Activated T-cell treated with anti-CD3 and anti-CD28 coated beads for 24 hours (primary cell): Measurements from ENCODE around the gene TAAR6.
"Not testable (repeated sequence)": the region's sequence is repeated elsewhere in the genome, so short reads cannot be mapped to it uniquely, and the experiment has no call there.

Source experiments
- DNase-seq: peaks from one replicate; pipeline ENCODE4 v3.0.0-alpha.2; 2020; ENCODE audit warnings: low read depth

TAAR6 gene, protein sequence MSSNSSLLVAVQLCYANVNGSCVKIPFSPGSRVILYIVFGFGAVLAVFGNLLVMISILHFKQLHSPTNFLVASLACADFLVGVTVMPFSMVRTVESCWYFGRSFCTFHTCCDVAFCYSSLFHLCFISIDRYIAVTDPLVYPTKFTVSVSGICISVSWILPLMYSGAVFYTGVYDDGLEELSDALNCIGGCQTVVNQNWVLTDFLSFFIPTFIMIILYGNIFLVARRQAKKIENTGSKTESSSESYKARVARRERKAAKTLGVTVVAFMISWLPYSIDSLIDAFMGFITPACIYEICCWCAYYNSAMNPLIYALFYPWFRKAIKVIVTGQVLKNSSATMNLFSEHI

DNA sequence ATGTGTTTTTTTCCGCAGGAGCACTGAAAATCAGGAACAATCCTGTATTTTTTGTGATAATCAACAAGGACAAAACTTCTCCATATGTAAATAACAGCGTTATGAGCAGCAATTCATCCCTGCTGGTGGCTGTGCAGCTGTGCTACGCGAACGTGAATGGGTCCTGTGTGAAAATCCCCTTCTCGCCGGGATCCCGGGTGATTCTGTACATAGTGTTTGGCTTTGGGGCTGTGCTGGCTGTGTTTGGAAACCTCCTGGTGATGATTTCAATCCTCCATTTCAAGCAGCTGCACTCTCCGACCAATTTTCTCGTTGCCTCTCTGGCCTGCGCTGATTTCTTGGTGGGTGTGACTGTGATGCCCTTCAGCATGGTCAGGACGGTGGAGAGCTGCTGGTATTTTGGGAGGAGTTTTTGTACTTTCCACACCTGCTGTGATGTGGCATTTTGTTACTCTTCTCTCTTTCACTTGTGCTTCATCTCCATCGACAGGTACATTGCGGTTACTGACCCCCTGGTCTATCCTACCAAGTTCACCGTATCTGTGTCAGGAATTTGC is at the start of gene TAAR6:
Gene TAAR6 (plus strand): TSS at position 102 of the 557 bp plus-strand sequence. CDS start 0 bp downstream, at position 102.
- no peak for DNase-seq

DNA sequence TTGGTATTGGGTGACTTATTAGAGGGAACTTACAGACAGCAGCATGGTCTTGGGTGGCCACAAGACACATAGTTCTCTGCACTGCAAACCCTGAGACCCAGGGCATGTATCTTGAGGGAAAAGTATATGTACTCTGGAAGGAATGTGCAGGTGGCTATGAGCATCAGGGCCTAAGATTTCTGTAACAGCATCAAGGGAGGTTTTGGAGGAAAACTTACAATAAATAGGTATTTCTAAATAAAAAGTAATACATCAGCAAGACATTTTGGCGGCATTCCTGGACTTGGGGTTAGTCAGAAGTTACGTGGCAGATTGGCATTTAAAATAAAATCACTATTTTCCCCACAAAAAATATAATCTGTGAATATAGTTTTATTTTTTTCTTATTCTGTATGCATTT is 49.2 kb upstream of the TAAR6 start:
- DNase-seq, result no peak

GRCh38 chr6:132524646-132525045 is 45.5 kb upstream of the TAAR6 start:
- no peak for DNase-seq

GRCh38 chr6:132525866-132526265 is 44.3 kb upstream of the TAAR6 start:
- DNase-seq, result no peak

DNA sequence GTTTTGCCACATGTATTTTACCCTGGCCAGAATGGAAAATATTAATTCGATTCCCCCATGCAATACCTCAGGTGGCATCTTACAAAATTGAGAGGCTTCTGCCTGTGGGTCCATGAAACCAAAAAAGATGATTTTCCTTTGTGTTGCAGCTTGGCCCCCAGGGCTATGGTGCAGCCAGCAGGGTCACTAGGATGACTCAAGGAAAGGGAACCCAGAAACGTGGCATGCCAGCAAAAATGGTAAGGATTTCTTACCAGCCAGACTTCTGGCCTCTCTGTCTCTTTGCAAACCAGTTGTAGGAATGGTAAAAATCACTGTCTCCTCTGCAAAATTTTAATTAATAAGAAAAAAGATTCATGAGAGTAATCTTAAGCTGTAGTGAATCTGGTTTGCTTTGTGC is 43.7 kb upstream of the TAAR6 start:
- DNase-seq, result no peak

GRCh38 chr6:132527791-132528190 is 42.3 kb upstream of the TAAR6 start:
- DNase-seq, result no peak

- DNase-seq, result peak; percentile 61
Measured at GRCh38 chr6:132530293-132530974, 39.7 kb upstream of the TAAR6 start.

- not testable (repeated sequence) for DNase-seq
Measured at GRCh38 chr6:132534546-132534945, 35.6 kb upstream of the TAAR6 start.

DNA sequence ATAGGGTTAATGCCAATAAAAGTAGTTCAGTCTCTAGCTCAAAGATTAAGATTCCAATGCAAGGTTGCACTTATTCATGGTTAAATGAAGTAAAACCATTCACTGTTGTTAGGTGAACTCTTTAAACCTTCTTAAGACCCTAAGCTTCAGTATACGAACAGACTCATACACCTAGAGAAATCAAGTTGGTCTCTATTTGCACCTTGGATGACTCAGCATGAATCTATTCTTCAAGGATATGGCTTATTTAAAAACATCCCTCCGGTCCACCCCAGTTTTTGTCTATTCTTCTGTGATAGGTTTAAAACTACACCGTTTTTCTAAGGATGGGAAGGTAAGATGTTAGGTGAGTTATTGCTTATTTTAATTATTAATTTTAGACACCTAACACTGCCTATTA is 33.0 kb upstream of the TAAR6 start:
- no peak for DNase-seq

DNA sequence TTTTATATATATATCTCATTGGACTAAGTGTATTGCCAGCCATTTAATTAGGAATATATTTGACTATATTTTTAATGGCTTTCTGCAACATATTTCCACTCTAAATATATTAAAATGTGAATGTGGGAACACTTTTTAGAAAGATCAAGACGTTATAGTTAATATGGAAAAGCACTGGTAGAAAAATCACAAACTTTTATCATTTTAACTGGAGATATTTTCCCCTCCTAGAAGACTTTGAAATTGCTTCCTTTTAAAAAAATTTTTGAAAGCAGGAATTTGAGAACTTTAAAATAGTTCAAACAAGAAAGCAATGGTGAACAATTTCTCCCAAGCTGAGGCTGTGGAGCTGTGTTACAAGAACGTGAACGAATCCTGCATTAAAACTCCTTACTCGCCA is 32.1 kb upstream of the TAAR6 start, which contains the start of gene TAAR9:
Gene TAAR9 (plus strand): TSS at position 301 of the 400 bp plus-strand sequence. CDS start 13 bp downstream, at position 314.
- no peak for DNase-seq

- no peak for DNase-seq
Measured at GRCh38 chr6:132544826-132545225, 25.3 kb upstream of the TAAR6 start.

DNA sequence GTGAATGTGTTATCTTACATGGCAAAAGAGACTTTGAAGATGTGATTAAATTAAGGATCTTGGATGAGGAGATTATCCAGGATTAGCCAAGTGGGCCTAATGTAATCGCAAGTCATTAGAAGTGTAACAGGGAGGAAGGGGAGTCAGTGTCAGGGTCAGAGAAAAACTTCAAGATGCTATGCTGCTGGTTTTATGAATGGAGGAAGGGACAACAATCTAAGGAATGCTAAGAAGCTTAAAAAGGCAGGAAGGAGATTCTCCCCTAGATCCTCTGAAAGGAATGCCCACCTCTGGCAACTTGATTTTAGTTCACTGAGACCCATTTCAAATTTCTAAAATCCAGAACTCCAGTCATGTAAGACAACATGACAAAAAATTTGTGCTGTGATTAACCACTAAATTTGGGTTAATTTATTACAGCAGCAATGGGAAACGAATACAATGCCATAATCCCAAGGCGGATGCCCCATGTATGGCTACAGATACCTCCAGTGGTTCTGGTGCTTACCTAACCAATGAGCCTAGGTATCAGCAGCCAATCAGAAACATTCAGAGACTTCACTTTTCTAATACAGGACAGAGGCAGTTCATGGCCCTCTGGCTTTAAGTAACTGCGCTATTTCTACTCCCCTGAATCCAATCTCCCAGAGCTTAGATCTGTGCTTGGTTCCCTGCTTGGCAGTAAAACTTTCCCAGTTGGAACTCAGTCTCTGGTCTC is 21.2 kb upstream of the TAAR6 start:
- no peak for DNase-seq

DNA sequence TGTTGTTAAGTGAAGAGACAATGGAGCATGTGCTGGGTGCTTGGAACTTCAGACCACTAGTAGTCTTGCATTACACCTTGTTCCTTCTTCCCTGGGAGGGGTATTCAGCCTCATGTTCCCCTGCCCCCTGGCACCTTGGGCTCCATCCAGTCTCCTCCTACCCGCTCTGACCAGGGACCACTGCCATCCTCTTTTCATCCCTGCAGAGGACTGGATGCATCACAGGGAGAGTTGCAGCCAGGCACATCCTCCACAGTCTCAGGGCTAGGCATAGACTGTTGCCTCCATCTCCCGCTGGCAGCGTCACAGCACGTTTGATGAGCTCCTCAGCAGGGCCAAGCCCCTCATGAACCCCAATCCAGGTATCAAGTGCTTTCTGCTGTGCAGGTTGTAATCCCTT is 18.9 kb upstream of the TAAR6 start:
- no peak for DNase-seq

GRCh38 chr6:132552372-132552771 is 17.8 kb upstream of the TAAR6 start, which contains the start of gene TAAR8:
Gene TAAR8, plus strand, starts transcription at chr6:132552672. Its CDS starts 21 bp downstream, at chr6:132552693.
- no peak for DNase-seq

DNA sequence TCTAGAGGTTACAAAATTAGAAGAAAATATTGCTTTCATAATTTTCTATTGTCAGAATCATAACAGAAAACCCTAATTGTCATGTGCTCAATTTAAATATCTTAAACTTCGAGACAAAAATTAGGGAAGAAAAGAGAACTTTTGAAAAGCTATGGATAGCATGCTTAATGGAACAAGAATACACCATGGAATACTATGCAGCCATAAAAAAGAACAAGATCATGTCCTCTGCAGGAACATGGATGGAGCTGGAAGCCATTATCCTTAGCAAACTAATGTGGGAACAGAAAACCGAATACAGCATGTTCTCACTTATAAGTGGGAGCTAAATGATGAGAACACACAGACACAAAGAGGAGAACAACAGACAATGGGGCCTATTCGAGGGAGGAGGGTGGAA is 10.0 kb upstream of the TAAR6 start:
- DNase-seq, result not testable (repeated sequence)

DNA sequence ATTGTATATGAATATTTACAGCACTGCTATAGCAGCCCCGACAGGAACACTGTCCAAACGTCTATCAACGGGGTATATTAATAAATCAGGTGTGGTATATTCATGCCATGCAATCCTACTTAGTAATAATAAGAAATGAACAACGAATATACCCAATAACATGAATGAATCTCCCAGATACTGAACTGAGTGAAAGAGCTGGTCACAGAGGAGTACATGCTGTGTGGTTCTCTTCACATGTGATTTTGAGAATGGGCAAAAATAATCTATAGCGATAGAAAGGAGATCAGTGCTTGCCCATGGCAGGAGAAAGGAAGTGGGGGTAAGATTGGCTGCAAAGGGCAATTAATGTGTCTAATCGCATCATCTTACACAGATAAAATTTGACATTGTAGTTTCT is 3.7 kb upstream of the TAAR6 start:
- DNase-seq, result no peak

DNA sequence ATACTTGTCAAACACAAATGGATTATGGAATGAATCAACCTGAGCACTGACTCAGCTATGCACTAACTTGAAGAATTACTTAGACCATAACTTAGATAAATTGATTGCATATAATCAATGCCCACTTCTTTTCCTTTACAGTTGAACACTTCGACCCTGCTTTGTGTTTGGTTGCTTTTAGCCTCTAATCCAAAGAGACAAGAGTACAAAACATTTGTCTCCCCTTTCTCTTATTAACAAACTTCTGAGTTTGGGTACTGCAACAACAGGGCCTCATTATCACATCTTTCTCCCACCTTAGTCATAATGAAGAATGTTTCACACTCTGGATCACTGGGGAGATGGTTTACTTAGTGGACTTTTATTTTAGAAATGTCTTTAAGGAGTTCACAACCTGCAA is 2.6 kb upstream of the TAAR6 start:
- no peak for DNase-seq

DNA sequence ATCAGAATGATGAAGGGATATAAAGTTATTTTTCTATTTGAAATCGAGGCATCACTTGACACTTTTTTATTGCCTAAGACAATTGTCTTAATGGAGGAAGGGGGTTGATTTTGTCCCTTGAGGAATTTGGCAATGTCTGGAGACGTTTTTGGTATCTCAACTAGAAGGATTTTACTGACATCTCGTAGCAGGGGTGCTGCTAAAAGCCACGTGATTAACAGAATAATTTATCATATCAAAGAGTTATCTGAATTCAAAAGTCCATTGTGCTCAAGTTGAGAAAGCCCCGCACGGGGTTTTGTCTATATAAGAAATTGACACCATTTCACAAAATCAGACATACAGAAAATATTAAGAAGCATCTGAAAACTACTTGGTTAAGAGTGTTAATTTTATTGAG is 1.5 kb upstream of the TAAR6 start:
- no peak for DNase-seq

DNA sequence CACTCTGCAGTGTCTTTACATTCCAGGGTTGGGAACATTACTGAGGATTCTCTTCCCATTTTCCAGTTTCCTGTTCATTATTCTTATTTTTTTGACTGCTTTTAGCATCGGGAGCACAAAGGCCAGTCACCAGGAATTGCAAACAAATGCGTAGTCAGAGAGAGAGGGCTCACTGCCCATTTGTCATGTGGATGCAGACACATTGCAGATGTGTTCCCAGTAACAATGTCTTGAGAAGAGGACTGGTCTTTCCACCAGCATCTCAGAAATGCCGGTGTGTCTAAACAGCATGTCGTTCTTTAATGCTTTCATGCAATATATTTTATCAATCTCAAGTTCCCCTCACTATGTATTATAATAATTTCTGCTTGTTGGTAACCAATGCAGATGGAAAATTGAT is 952 bp upstream of the TAAR6 start:
- DNase-seq, result no peak

DNA sequence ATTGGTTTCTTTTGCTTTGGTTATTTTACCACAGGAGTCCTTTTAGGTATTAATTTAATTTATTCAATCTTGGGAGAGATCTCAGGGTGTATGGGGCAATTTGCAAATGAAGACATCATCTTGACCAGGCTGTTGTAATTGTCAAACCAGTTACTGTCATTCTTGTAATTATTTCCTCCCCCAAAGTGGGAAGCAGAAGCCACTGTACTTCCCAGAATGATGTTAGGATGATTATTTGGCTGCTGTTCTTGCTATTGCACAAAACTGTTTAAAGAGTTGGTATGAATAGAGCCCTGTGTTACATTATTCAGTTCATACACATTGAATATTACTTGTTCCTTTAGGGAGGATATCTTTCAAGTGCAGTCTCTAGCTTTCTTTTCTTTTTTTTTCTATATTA is 1.7 kb downstream of the TAAR6 start:
- no peak for DNase-seq

GRCh38 chr6:132584698-132585097 is 14.6 kb downstream of the TAAR6 start:
- DNase-seq, result no peak

GRCh38 chr6:132587424-132587823 is 17.3 kb downstream of the TAAR6 start:
- no peak for DNase-seq
